Measurements from ENCODE around the gene PRXL2A. TPM values are rescaled to one million over a fixed set of nuclear protein-coding genes. Genes with fewer than 3 reads are reported as not detected.

The PRXL2A gene
- total RNA-seq: 4.2 and 6.7 TPM in 2 replicates

GRCh38 chr10:80408242-80409101, at the start of gene PRXL2A:
TSS of gene PRXL2A (plus strand) at chr10:80408551. CDS start at chr10:80420468, 11,917 bp downstream.

GRCh38 chr10:80453842-80454512, 45.6 kb downstream of the PRXL2A start, which contains the start of gene TSPAN14:
TSS of gene TSPAN14 (plus strand) at chr10:80454310. CDS start at chr10:80489234, 34,924 bp downstream.

Other genes starting within 250 kb of the PRXL2A start
- 155 and 180 TPM in 2 replicates for gene ANXA11, start 203.0 kb upstream of the PRXL2A start, total RNA-seq
- gene MAT1A, start 118.9 kb upstream of the PRXL2A start, total RNA-seq: not detected in 2 replicates
- gene DYDC1, start 51.8 kb upstream of the PRXL2A start, total RNA-seq: not detected in 2 replicates
- not detected in 2 replicates for gene DYDC2, start 51.8 kb upstream of the PRXL2A start, total RNA-seq
- 15.3 and 15.4 TPM in 2 replicates for gene TSPAN14, start 45.8 kb downstream of the PRXL2A start, total RNA-seq
- not detected in 2 replicates for gene SH2D4B, start 129.4 kb downstream of the PRXL2A start, total RNA-seq